GM12801 (cell line): ENCODE results near the gene MYO9B.

Source experiments
- CTCF ChIP-seq: IDR thresholded peaks from one replicate; pipeline ENCODE4 v1.5.1; 2011; ENCODE audit warnings: control low read depth; ENCODE audit not compliant: insufficient read length; ENCODE audit errors: extremely low read depth

The MYO9B gene

GRCh38 chr19:17220207-17220758 lies 144.7 kb downstream of the MYO9B start:
- no peak for TF ChIP-seq CTCF

DNA sequence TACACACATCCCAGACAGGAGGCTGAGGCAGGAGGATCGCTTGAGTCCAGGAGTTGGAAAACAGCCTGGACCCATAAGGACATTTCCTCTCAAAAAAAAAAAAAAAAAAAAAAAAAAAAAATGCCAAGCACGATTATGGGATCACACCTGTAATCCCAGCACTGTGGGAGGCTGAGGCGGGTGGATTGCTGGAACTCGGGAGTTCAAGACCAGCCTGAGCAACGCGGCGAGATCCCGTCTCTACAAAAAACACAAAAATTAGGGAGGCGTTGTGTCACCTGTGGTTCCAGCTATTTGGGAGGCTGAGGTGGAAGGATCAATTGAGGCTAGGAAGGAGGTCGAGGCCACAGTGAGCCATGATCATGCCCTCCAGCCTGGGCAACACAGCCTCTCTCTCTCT lies 149.5 kb downstream of the MYO9B start:
- TF ChIP-seq CTCF: no peak

GRCh38 chr19:17226002-17226933 lies 150.7 kb downstream of the MYO9B start, which contains the start of gene OCEL1:
Gene OCEL1 (plus strand): TSS chr19:17226226. CDS start chr19:17226248, 22 bp downstream.
- no peak for TF ChIP-seq CTCF

DNA sequence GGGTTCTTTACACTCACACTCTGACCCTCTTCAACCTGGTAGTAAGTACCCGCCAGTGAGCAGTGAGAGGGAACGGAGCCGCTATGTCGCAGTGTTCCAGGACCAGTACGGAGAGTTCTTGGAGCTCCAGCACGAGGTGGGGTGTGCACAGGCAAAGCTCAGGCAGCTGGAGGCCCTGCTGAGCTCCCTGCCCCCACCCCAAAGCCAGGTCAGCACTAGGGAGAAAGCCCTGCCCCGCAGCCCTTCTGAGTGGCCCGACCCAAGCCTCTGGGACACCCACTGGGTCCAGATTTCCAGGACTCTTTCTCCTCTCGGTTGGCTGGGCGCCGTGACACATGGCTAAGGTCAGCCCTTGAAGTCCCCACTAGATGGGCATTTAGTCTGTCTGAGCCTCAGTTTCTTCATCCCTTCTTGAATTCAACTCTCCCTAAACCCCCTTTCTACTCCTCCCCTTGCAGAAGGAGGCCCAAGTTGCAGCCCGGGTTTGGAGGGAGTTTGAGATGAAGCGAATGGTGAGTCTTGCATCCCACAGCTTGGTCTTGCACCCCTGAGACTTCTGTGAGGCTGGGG lies 152.3 kb downstream of the MYO9B start:
- TF ChIP-seq CTCF: no peak

- no peak for TF ChIP-seq CTCF
Observed at GRCh38 chr19:17229890-17230289, 154.3 kb downstream of the MYO9B start.

- no peak for TF ChIP-seq CTCF
Observed at GRCh38 chr19:17232258-17232657, 156.7 kb downstream of the MYO9B start.

DNA sequence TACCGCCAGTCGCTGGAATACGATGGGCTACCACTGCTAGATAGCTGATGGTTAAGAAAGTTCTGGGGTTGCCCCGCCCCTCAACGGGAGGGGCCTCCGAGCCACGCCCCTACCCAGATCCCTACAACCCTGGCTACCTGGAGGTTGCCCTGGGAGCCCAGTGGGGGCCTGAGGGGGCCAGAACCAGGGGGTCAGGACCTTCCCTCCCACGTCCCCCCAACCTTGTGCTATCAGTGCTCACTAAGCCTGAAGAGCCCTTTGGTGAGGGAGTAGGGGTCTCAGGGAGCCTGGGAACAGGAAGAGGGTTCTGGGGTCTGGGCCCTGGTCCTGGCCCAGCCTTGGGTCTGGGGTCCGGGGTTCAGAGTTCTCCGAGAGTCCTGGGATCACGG lies 159.3 kb downstream of the MYO9B start:
- no peak for TF ChIP-seq CTCF
